ENCODE measurements around the gene SPATA16.
"Not testable (repeated sequence)": the region's sequence is repeated elsewhere in the genome, so short reads cannot be mapped to it uniquely, and the experiment has no call there.

Gene SPATA16

GRCh38 chr3:173003956-173004355, 137.1 kb downstream of the SPATA16 start:
- no peak for DNase-seq (ENCODE audit: low spot score)

GRCh38 chr3:173003471-173003870, 137.6 kb downstream of the SPATA16 start:
- no peak for DNase-seq (ENCODE audit: low spot score)

GRCh38 chr3:173001622-173002021, 139.4 kb downstream of the SPATA16 start:
- DNase-seq (ENCODE audit: low spot score) = no peak

GRCh38 chr3:173000553-173000952, 140.5 kb downstream of the SPATA16 start:
- DNase-seq (ENCODE audit: low spot score) = no peak

GRCh38 chr3:172993412-172993811, 147.6 kb downstream of the SPATA16 start:
- DNase-seq (ENCODE audit: low spot score) = no peak

- DNase-seq (ENCODE audit: low spot score) = no peak
Measured at GRCh38 chr3:172991424-172991996, 149.5 kb downstream of the SPATA16 start.

GRCh38 chr3:172989373-172989772, 151.7 kb downstream of the SPATA16 start:
- no peak for DNase-seq (ENCODE audit: low spot score)

GRCh38 chr3:172987273-172987672, 153.8 kb downstream of the SPATA16 start:
- DNase-seq (ENCODE audit: low spot score) = no peak

GRCh38 chr3:172984914-172985313, 156.1 kb downstream of the SPATA16 start:
- DNase-seq (ENCODE audit: low spot score) = no peak

- DNase-seq (ENCODE audit: low spot score) = no peak
Measured at GRCh38 chr3:172982736-172983364, 158.2 kb downstream of the SPATA16 start.

- no peak for DNase-seq (ENCODE audit: low spot score)
Measured at GRCh38 chr3:172981407-172981983, 159.5 kb downstream of the SPATA16 start.

- no peak for DNase-seq (ENCODE audit: low spot score)
Measured at GRCh38 chr3:172980849-172981248, 160.2 kb downstream of the SPATA16 start.

GRCh38 chr3:172977696-172978095, 163.3 kb downstream of the SPATA16 start:
- no peak for DNase-seq (ENCODE audit: low spot score)

GRCh38 chr3:172974969-172975368, 166.1 kb downstream of the SPATA16 start:
- no peak for DNase-seq (ENCODE audit: low spot score)

GRCh38 chr3:172973799-172974198, 167.2 kb downstream of the SPATA16 start:
- DNase-seq (ENCODE audit: low spot score) = no peak

GRCh38 chr3:172972717-172973116, 168.3 kb downstream of the SPATA16 start:
- DNase-seq (ENCODE audit: low spot score) = no peak

GRCh38 chr3:172972067-172972466, 169.0 kb downstream of the SPATA16 start:
- DNase-seq (ENCODE audit: low spot score) = no peak

- DNase-seq (ENCODE audit: low spot score) = no peak
Measured at GRCh38 chr3:172968646-172969045, 172.4 kb downstream of the SPATA16 start.

- DNase-seq (ENCODE audit: low spot score) = peak; percentile 9
Measured at GRCh38 chr3:172965256-172965655, 175.8 kb downstream of the SPATA16 start.

GRCh38 chr3:172960626-172961182, 180.3 kb downstream of the SPATA16 start:
- DNase-seq (ENCODE audit: low spot score) = not testable (repeated sequence)

GRCh38 chr3:172958565-172958964, 182.5 kb downstream of the SPATA16 start:
- DNase-seq (ENCODE audit: low spot score) = no peak

GRCh38 chr3:172953571-172953970, 187.5 kb downstream of the SPATA16 start:
- no peak for DNase-seq (ENCODE audit: low spot score)

GRCh38 chr3:172951511-172951910, 189.5 kb downstream of the SPATA16 start:
- DNase-seq (ENCODE audit: low spot score) = no peak
